ENCODE results near the gene P4HA2.

Gene P4HA2

DNA sequence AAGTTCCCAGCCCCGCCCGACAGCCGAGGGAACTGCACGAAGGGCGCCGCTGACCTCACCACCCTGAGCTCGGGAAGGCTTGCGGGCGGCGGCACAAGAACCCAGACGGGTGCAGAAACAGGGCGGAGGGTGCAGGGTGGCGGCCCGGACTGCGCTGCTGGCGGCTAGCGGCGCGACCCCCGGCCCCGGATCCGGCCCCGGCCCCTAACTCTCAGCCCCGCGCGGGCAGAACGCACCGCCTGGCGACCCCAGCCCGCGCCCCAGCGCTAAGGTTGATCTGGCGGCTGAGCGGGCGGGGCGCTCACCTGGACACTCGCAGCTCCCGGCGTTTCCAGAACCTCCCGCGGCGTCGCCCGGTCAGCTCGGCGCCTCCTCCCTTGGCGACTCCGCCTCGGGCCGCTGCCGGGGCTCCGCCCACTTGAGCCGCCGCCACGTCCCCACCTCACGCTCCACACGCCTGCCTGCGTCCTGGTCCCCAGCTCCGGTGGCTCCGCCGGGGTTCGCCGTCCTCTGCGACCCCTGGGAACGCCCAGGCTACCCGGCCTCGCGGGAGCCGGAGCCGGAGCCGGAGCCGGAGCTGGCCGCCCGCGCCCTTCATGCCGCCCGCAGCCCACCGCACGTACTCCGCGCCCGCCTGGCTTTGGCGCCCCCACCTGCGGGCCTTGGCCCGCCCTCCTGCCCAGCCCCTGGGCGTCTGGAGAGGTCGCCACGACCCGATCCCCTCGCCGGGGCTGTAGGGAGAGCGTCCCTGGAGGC lies at the start of gene P4HA2:
Gene P4HA2, minus strand, starts transcription at position 369 of the 756 bp plus-strand sequence. CDS start 9,227 bp downstream, outside the sequence.
- DNase-seq = peak; percentile 65 to 76

DNA sequence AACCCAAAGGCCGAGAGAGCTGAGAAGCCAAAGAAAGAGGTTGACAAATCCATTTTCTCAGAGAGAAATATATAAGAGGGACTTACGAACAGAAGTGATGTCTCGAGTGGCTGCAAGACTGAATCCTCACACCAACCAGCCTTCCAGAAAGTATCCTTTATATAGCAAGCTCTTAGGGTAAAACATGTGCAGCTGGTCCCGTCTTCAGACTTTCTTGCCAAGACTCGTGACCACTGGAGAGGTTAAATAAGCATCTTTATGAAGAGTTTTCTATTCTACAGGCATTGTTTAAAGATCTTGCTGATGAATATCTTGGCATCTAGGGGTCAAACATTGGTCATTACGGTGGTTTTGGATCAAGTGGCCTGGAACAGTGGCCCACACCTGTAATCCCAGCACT lies 49.6 kb upstream of the P4HA2 start:
- no peak for DNase-seq

DNA sequence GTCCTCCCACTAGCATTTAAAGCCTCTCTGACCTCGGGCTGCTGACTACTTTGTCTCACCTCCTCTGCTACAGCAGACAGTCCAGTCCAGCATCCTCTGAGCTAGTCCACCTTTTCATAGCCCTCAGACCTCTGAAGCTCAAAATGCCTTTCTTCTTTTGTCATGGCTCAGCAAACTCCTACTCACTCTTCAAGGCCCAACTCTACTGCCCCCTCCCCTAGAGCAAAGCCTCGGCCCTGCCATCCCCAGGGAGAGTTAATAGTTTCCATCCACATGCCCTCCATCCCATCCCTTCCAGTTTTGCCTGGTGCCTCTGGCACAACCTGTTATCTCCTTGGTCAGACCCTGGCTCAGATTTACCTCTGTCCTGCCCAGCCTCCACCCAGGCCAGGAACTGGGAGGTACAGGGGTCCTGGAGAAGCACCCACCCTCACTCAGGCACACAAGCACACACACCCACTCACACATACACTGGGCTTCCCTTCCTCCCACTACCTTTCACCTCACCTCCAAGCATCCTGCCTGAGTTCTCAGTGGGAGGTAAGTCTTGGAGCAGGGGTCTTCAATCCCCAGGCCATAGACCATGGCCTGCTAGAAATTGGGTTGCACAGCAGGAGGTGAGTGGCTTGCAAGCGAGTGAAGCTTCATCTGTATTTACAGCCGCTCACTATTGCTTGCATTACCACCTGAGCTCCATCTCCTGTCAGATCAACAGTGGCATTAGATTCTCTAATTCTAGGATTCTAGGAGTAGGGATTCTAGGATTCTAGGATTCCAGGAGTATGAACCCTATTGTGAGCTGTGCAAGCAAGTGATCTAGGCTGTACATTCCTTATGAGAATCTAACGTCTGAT lies 47.9 kb upstream of the P4HA2 start:
- DNase-seq = no peak

DNA sequence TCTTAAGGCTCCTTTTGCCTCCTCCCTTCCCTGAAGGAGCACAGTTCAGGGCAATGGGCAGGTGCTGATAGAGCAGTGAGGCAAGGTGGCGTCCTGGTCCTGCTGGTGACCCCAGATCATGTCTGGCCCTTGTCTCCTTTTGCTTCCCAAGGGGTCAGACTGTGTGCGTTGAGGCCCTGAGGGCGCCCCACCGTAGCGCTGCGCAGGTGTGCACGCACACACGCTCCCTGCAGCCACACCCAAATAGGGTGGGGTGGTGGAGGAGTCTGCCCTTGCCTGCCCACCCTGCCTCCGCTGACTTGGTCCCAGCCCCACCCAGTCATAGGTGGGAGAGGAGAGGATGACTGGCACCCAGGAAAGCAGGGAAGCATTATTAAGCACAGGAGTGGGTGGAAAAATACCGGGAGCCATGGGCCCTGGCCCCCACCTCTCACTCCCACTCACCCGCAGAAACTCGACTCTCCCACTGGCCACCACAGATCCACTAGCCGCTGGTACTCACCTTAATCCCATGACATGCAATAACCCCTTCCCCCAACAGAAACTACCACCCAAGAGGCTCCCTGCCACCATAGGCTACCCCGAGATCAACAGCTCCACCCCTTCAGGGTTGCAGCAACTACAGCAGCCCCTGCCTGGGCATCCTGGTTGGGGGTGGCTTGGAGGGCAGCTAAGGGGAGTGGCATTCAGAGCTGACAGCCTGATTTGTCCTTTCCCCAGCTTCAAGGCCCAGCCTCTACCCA lies 46.6 kb upstream of the P4HA2 start:
- peak in 1 of 2 experiments; percentile 12 for DNase-seq

DNA sequence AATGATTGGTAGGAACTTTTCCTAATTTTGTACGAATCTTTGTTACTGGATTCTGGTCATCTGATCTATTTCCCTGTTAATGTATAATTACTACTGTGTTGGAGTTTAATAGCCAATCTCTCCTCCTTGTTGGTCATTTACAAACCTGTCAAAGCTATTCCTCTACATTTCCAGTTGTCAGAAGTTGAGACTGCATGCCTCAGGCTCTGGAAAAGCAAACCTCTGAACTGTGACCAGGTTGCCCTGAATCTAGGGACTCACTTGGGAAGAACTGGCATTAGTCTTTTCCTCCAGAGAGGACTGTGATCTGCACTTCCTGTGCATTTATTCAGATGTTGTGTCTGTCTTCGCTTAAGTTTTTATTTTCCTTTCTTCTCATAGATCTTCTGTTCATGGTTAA lies 46.0 kb upstream of the P4HA2 start:
- no peak for DNase-seq

DNA sequence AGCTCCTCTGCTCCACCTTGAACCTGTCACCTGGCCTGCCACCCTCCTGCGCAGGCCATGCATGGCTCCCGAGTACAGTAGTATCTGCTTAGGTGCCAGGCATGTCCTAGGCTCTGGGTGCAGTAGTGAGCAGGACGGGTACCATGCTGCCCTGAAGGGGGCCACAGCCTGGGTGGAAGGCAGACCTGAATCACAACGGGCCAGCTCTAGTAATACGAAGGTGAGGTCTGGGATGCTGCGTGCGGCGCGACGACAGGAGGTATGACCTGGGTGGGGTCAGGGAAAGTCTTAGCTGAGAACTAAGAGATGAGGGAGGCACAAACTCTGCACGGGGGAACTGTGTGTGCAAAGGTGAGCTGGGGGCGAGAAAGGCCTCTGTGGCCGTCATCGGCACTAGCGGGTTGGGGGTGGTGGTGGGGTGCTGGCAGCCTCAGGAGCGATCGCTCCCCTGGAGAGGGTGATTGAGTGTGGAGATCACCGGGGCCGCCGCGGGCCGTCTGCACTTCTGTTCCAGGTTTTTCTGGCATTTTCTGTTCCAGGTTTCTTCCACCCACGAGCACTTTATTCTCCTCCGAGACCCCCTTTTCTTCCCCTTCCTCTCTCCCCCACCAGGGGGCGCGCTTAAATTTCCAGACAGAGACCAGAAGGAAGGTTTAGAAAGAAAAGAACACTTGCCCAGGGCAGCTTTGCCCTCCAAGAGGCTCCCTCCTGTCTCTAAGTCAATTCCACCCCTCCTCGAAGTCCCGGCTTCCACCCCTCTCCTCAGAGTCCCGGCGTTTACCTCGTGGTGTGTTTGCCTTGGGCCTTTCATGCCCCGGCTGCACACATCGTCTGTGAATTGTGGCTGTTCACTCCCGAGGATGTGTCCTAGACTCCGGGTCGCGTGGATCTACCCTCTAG lies 44.9 kb upstream of the P4HA2 start:
- peak; percentile 86 to 90 for DNase-seq

DNA sequence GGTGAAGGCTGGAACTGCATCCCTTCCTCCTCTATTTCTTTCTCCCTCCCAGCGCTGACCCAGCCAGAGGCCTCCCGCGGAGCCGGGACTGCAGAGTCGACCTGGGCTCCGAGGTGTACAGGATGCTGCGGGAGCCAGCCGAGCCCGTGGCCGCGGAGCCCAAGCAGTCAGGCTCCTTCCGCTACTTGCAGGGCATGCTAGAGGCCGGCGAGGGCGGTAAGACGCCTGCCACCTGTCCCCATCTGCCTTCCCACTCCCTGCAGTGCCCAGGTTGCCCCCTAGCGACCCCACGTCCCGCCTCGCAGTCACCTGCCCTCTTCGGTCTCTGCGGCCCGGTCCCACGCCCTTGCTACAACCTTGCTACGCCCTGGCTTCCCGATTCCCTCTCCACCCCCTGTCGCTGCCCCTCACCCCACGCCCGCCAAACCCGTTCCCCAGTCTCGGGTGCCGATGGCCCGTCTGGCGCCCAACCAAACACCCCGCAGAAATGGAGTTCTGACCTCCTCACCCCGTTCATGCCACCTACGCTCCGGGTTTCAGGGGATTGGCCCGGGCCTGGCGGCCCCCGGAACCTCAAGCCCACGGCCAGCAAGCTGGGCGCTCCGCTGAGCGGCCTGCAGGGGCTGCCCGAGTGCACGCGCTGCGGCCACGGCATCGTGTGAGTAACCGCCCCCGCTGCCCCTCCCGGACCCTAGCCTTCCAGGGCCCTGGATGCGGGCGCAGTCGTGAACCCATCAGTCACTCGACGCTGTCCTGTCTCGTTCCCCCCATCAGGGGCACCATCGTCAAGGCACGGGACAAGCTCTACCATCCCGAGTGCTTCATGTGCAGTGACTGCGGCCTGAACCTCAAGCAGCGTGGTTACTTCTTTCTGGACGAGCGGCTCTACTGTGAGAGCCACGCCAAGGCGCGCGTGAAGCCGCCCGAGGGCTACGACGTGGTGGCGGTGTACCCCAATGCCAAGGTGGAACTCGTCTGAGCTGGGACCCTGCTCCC lies 43.9 kb upstream of the P4HA2 start:
- peak; percentile 28 to 50 for DNase-seq

DNA sequence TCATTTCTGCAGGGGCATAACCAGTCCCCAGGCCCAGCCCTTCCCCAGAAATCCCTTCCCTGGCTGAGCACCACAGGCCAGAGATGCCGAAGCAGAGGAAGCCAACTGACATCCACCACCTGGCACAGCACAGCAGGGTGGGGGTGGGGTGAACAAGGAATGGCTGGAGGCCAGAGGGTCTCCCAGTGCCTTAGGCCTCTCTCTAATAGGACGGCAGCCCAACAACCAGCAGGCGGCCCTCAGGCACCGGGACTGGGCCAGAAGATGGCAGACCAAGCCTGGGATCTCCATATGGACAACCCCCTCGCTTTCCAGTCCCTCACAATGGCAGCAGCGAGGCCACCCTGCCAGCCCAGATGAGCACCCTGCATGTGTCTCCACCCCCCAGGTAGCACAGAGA lies 43.1 kb upstream of the P4HA2 start:
- no peak for DNase-seq

DNA sequence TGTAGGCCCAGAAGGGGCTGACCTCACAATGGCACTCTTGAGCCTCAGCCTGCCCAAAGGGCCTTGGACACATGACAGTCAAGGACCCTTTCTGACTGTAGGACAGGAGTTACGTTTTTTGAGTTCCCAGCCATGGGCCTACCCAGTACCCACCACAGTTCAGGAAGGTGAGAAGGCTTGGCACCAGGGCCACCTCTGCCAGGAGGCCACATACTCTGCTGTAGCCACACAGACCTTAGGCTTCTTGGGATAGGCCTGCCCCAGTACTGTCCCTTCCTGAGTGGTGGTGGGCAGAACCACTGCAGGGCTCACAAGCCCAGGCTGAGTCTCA lies 42.6 kb upstream of the P4HA2 start:
- no peak for DNase-seq

DNA sequence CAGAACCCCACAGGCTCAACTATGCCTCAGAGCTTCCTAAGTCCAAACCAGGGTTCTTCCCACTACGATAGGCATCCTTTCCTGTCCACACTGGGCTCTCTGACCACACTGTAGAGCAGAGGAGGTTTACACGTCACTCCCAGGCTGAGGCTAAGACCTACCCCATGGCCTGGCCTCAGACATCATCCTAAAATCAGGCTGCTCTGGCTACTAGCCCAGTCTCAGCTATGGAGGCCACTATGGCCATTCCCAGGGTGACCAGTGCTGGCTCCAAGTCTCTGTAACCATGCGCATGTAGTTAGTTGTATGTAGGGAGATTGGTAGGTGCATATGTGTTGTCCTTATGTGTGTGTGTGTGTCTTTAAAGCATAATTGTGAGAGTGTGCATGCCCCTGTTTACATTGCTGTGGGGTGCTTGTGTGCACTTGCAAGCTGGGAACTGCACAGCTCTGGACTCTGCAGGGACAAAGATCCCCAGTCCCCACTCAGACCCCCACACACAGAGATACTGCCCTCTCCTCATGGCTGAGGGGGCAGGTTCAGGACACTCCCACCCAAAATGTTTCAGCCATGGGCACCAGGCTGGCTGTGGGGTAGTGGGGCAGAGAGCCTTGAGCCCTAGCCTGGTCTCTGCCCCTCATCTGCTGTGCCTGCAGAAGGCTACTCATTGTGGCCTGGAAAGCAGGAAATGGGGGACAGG lies 42.1 kb upstream of the P4HA2 start:
- no peak for DNase-seq

DNA sequence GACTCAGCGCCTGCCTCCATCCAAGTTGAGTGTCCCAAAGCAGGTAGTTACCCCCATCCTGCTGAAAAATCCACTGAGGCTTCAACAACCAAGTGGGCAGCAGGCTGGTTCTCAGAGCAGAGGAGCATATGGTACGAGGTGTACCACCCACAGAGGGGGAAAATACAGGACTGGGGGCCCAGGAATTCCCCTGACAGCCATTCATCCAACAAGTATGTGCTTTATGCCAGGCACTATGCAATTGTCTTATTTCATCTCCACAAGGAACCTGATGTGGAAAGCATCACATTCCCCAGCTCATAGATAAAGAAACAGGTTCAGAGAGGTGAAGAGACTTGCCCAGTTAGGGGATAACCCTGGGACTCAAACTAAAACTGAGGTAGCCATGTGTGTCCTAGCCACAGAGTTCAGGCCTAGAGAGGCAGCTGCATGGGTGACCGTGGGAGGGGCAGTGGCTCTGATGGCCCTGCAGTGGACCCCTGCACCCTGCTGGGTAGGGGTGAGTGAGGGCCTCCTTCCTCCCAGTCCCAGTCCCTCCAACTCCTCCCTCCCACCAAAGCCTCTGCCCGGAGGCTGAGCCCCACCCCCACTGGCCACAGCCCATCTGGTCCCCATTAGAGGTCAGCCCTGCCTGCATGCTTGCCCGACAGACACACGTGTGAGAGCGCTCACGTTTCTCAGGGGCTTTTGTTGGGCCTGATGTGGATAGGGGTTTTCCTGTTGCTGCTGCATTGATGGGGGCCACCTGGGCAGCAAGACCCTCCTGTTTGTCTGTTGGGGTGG lies 41.3 kb upstream of the P4HA2 start:
- no peak for DNase-seq

DNA sequence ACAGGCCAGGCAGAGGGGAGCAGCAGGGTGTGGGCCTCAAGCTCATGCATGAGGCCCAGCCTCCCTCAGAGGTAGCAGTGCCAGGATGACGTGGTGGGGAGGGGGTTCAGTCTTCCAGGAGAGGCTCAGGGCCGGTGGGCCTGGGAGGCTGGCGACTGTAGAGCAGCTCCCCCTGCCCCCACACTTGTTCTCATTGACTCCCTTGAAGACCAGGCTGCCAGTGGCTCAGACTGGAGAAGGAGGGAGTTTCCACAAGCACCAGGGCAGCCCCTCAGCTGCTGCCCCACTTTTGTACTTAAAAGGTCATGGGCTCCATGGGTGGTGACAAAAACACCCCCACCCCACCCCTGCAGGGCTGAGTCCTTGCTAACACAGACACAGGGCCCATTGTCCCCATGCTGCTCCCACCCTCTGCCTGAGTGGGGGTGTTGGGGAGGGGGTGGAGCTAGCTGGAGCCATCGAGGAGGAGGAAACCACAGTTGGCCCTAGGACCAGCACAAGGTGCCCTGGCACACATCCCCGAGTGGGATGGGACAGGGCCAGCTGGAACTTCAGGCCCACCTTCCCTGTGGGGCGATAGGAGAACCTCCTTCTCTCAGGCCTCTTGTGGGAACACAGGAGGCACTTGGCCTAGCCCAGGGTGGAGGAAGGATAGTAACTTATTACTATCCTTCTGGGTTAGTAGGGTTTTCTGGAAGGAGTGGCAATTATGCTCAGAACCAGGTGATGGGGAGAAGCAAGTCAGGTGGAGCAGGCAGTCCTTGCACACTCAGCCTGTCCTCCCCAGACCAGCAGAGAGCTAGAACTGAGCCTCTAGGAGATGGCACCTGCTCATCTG lies 40.5 kb upstream of the P4HA2 start:
- DNase-seq = no peak

DNA sequence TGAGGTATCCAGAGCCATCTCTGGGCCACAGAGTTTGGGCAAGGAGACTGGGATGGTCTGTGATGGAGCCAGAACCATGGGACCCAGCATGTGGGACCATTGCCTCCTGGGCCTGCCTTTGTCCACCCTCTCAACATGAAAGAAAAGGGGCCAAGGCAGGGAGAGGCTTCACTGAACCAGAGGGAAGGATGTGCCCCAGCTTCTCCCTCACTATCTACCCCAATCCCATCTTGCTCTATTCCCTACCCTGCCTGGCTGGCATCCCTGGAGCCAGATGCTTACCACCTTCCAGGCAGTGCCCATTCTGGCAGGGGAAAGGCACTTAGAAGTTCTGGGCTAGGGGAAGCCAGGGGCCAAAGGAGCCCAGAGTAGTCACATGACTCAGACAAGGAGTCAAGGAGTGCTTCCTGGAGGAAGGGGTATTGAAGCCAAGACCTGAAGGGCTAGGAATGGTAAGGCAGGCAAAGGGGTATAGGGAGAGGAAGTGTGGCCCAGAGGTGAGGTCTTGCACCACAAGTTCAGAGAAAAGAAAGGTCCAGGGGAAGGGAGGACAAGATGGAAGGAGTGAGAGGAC lies 39.6 kb upstream of the P4HA2 start:
- no peak for DNase-seq

DNA sequence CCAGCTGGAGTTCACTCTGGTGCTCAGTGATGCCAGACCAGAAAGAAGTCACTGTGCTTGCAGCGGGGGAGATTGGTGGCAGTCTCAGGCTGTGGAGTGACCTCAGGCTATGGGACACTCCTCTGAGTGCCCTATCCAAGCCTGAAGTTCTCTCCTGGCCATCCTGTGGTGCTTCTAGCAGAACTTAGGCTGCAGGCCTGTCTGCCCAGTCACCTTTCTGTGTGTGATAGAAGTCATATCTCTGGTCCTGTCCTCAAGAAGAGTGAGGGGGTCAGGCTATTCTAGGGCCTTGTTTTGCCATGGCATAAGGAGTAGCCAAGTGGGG lies 39.1 kb upstream of the P4HA2 start:
- no peak for DNase-seq

DNA sequence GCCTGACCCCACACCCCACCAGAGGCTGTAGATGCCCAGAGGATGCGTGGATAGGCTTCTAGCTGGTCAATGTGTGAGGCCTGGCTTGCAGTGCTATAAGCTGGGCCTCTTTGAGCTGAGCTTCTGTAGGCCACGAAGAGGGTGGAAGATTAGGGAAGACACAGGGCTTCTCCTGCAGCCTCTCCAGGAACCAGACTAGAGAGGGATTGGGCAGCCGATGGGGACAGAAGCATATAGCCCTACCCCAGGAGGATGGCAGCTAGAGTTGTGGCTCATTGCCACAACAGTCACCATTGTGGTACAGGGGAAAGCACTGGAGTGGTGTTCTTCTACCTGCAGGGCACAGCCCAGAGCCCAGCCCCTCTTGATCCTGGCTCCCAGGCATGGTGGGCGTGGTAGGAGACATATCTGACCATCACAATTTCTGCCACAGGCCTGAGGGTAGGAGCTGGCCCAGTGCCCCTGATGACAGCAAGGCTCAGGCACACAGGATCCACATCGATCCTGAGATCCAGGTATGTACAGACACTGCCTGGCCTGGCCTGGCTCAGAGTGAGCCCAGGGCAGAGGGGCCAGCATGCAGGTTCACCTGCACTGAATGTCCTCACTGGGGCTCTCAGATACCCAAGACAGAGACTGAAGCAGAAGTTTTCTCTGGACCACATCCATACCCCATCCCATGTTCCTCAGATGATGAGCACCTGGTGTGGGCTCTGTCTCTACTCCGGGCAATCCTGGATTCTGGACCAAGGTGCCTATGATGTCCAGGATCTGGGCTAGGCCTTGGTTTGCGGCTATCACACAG lies 38.6 kb upstream of the P4HA2 start:
- no peak for DNase-seq

DNA sequence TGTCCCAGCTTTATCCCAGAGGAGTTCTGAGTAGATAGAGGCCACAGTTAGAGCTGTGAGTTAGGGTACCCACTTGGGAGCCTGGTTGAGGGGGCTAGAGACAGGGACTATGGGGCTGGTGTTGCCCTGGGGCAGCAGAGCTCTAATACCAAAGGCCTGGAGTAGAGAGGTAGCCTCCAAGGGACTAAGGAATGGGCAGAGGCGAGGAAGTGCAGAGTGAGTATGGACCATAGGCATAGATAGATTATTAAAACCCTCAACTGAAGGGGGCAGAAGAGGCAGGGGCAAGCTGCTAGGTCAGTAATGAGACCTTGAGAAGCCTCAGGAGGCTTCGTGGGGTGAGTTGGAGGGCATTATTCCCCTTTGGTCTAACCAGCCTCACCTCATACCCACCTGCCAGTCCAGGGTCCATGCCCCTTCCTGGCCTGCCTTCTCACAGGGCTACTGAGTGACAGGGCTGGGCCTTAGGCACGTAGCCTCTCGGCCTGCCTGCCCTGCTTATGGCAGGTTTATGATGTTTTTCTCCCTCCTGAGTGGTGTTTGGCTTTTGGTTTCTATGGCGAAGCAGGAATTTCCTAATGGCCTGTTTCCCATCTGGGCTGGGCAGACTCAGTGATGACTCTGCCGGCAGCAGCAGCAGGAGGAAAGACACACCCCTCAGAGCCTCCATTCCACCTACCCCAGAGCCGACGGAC lies 37.8 kb upstream of the P4HA2 start:
- DNase-seq = no peak

Measured in activated T-cell treated with anti-CD3 and anti-CD28 coated beads, Interleukin-2, amount 50 U/mL, for 48 hours (primary cell).